ENCODE data around the gene NME7. TPM values are rescaled to one million over a fixed set of nuclear protein-coding genes. Genes with fewer than 3 reads are reported as not detected.

NME7 gene
- total RNA-seq, 1 experiment from 2014 or later, result 83.7 TPM

- DNase-seq (ENCODE audit: low spot score), result peak; percentile 41
These were observed 260.5 kb downstream of the NME7 start for GRCh38 chr1:169106921-169107602.

- DNase-seq (ENCODE audit: low spot score), result peak; percentile 89
These were observed 261.3 kb downstream of the NME7 start, which contains the start of gene ATP1B1 for GRCh38 chr1:169106095-169106920. ATP1B1 (plus strand) TSS chr1:169106690; CDS start chr1:169106830, 140 bp downstream.

GRCh38 chr1:169105434-169106094 is 262.0 kb downstream of the NME7 start:
- DNase-seq (ENCODE audit: low spot score), result peak; percentile 86

GRCh38 chr1:169105087-169105433 is 262.5 kb downstream of the NME7 start:
- DNase-seq (ENCODE audit: low spot score), result no peak

GRCh38 chr1:169103480-169103893 is 264.1 kb downstream of the NME7 start:
- DNase-seq (ENCODE audit: low spot score), result no peak

- DNase-seq (ENCODE audit: low spot score), result no peak
These were observed 264.6 kb downstream of the NME7 start for GRCh38 chr1:169103002-169103401.

GRCh38 chr1:169102567-169102966 is 265.0 kb downstream of the NME7 start:
- DNase-seq (ENCODE audit: low spot score), result peak; percentile 86

- DNase-seq (ENCODE audit: low spot score), result no peak
These were observed 266.9 kb downstream of the NME7 start for GRCh38 chr1:169100651-169101088.

GRCh38 chr1:169100208-169100607 is 267.4 kb downstream of the NME7 start:
- DNase-seq (ENCODE audit: low spot score), result no peak

- no peak for DNase-seq (ENCODE audit: low spot score)
These were observed 268.0 kb downstream of the NME7 start for GRCh38 chr1:169099561-169099960.

- no peak for DNase-seq (ENCODE audit: low spot score)
These were observed 269.2 kb downstream of the NME7 start for GRCh38 chr1:169098380-169098779.

- no peak for DNase-seq (ENCODE audit: low spot score)
These were observed 272.6 kb downstream of the NME7 start for GRCh38 chr1:169094897-169095569.

GRCh38 chr1:169092399-169092798 is 275.2 kb downstream of the NME7 start:
- DNase-seq (ENCODE audit: low spot score), result no peak

- DNase-seq (ENCODE audit: low spot score), result no peak
These were observed 276.1 kb downstream of the NME7 start for GRCh38 chr1:169091480-169091941.

GRCh38 chr1:169090900-169091311 is 276.7 kb downstream of the NME7 start:
- DNase-seq (ENCODE audit: low spot score), result no peak

GRCh38 chr1:169090308-169090899 is 277.2 kb downstream of the NME7 start:
- DNase-seq (ENCODE audit: low spot score), result no peak

- DNase-seq (ENCODE audit: low spot score), result no peak
These were observed 277.8 kb downstream of the NME7 start for GRCh38 chr1:169089776-169090175.

- DNase-seq (ENCODE audit: low spot score), result no peak
These were observed 279.7 kb downstream of the NME7 start for GRCh38 chr1:169087876-169088275.

GRCh38 chr1:169086603-169087455 is 280.8 kb downstream of the NME7 start:
- DNase-seq (ENCODE audit: low spot score), result no peak

- DNase-seq (ENCODE audit: low spot score), result no peak
These were observed 281.7 kb downstream of the NME7 start for GRCh38 chr1:169085911-169086310.
